NOMO-1 treated with dmso at 0.1 percent for 144 hours (cell line): ENCODE results near the gene PTPRN2.
A peak's percentile ranks its signal among the peaks of the same experiment; 100 is the strongest.
"Not testable (repeated sequence)": the region's sequence is repeated elsewhere in the genome, so short reads cannot be mapped to it uniquely, and the experiment has no call there.

Experiments used
- DNase-seq: peaks from one replicate; lab custom pipeline; 2025; ENCODE audit not compliant: unreplicated experiment; lab: John Stamatoyannopoulos, UW

The PTPRN2 gene

GRCh38 chr7:157497744-157498651, 1089.6 kb downstream of the PTPRN2 start:
- DNase-seq = no peak

GRCh38 chr7:157497367-157497743, 1090.3 kb downstream of the PTPRN2 start:
- DNase-seq = no peak

GRCh38 chr7:157496416-157497275, 1091.0 kb downstream of the PTPRN2 start:
- no peak for DNase-seq

- DNase-seq = no peak
Measured at GRCh38 chr7:157495594-157495993, 1092.0 kb downstream of the PTPRN2 start.

GRCh38 chr7:157495177-157495553, 1092.5 kb downstream of the PTPRN2 start:
- DNase-seq = no peak

- no peak for DNase-seq
Measured at GRCh38 chr7:157494506-157495176, 1093.0 kb downstream of the PTPRN2 start.

- no peak for DNase-seq
Measured at GRCh38 chr7:157493776-157494175, 1093.8 kb downstream of the PTPRN2 start.

- no peak for DNase-seq
Measured at GRCh38 chr7:157493017-157493416, 1094.6 kb downstream of the PTPRN2 start.

- DNase-seq = peak; percentile 75
Measured at GRCh38 chr7:157490465-157490912, 1097.1 kb downstream of the PTPRN2 start.

GRCh38 chr7:157489870-157490269, 1097.8 kb downstream of the PTPRN2 start:
- DNase-seq = not testable (repeated sequence)
